ENCODE results near the gene RNF144B. TPM values are rescaled to one million over a fixed set of nuclear protein-coding genes. Genes with fewer than 3 reads are reported as not detected.

RNF144B gene
- total RNA-seq, 1 donor from 2014 or later = 14.7 TPM

DNA sequence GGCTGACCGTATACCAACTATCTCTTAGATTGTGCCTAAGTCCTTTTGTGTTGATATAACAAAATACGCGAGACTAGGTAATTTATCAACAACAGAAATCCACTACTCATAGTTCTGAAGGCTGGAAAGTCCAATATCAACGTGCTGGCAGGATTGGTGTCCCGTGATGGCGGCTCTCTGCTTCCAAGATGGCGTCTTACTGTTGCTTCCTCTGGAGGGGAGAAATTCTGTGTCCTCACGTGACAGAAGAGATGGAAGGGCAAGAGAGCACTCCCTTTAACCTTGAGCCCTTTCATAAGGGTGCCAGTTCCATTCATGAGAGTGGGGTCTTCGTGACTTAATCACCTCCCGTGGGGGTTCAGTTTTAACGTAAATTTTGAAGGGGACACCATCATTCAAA lies 28.1 kb downstream of the RNF144B start:
- Mint-ChIP-seq H3K27me3 (ENCODE audit: unreplicated experiment) (no peaks in the 10 kb centered on the region), H3K9me3 (ENCODE audit: unreplicated experiment) (no peaks in the 10 kb centered on the region), H3K4me3 (ENCODE audit: unreplicated experiment) (no peak overlapping the region), H3K27ac (ENCODE audit: unreplicated experiment) (peak overlapping the region; percentile 81), H3K4me1 (ENCODE audit: unreplicated experiment) (peaks cover 44% of the 10 kb centered on the region), H3K36me3 (ENCODE audit: unreplicated experiment) (peaks cover 3% of the 10 kb centered on the region)
- no peak for DNase-seq (ENCODE audit: extremely low spot score, unreplicated experiment)
- no peak for TF ChIP-seq CTCF (IDR thresholded peaks at IDR 0.05)

DNA sequence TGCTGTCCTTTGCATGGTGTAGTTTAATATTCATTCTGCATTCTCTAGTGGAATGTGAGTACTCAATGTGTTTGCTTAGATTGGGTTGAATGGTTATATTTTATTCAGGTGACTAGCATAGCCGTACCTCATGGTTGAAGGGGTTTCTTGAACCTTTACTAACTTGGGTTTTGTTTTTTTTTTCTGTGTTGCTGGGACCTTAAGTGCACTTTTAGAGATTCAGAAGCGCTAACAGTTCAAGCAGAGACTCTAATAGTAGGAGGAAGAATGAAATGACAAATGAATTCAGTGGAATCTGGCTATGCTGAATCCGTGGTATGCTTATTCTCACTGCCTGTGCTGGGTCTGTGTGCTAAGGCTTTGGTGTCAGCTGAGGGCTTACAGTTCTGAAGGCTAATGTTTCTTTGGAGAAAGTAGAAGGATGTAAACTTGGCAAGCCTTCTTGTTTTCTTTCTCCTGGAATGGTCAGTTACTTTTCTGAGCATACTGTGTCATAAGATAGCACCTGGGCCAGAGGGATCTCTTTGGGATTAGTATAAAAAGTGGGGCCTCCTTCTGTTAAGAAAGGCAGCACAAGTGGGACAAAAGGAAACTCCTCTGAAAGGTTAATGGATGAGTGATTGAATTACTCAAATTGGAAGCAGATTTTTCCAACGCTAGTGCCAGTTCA lies 28.7 kb downstream of the RNF144B start:
- peaks cover 39% of the 10 kb centered on the region for H3K4me1 Mint-ChIP-seq (ENCODE audit: unreplicated experiment)
- TF ChIP-seq CTCF (IDR thresholded peaks at IDR 0.05) = no peak
- DNase-seq (ENCODE audit: extremely low spot score, unreplicated experiment) = no peak
- H3K27ac Mint-ChIP-seq (ENCODE audit: unreplicated experiment) = peak overlapping the region; percentile 81
- H3K4me3 Mint-ChIP-seq (ENCODE audit: unreplicated experiment) = peak overlapping the region; percentile 28
- H3K27me3 Mint-ChIP-seq (ENCODE audit: unreplicated experiment) = no peaks in the 10 kb centered on the region
- no peaks in the 10 kb centered on the region for H3K36me3 Mint-ChIP-seq (ENCODE audit: unreplicated experiment)
- no peaks in the 10 kb centered on the region for H3K9me3 Mint-ChIP-seq (ENCODE audit: unreplicated experiment)

GRCh38 chr6:18416341-18416679 lies 29.2 kb downstream of the RNF144B start:
- Mint-ChIP-seq H3K27me3 (ENCODE audit: unreplicated experiment) (no peaks in the 10 kb centered on the region), H3K4me1 (ENCODE audit: unreplicated experiment) (peaks cover 37% of the 10 kb centered on the region), H3K27ac (ENCODE audit: unreplicated experiment) (peak overlapping the region; percentile 81), H3K4me3 (ENCODE audit: unreplicated experiment) (peak overlapping the region; percentile 28), H3K36me3 (ENCODE audit: unreplicated experiment) (no peaks in the 10 kb centered on the region), H3K9me3 (ENCODE audit: unreplicated experiment) (no peaks in the 10 kb centered on the region)
- DNase-seq (ENCODE audit: extremely low spot score, unreplicated experiment) = no peak
- no peak for TF ChIP-seq CTCF (IDR thresholded peaks at IDR 0.05)

- TF ChIP-seq CTCF (IDR thresholded peaks at IDR 0.05) = no peak
- no peaks in the 10 kb centered on the region for H3K9me3 Mint-ChIP-seq (ENCODE audit: unreplicated experiment)
- no peaks in the 10 kb centered on the region for H3K36me3 Mint-ChIP-seq (ENCODE audit: unreplicated experiment)
- H3K4me3 Mint-ChIP-seq (ENCODE audit: unreplicated experiment) = no peak overlapping the region
- no peaks in the 10 kb centered on the region for H3K27me3 Mint-ChIP-seq (ENCODE audit: unreplicated experiment)
- H3K4me1 Mint-ChIP-seq (ENCODE audit: unreplicated experiment) = peaks cover 14% of the 10 kb centered on the region
- no peak overlapping the region for H3K27ac Mint-ChIP-seq (ENCODE audit: unreplicated experiment)
- no peak for DNase-seq (ENCODE audit: extremely low spot score, unreplicated experiment)
Observed at GRCh38 chr6:18420328-18420727, 33.2 kb downstream of the RNF144B start.

- Mint-ChIP-seq H3K27ac (ENCODE audit: unreplicated experiment) (no peak overlapping the region), H3K4me3 (ENCODE audit: unreplicated experiment) (no peak overlapping the region), H3K36me3 (ENCODE audit: unreplicated experiment) (no peaks in the 10 kb centered on the region), H3K9me3 (ENCODE audit: unreplicated experiment) (no peaks in the 10 kb centered on the region), H3K27me3 (ENCODE audit: unreplicated experiment) (no peaks in the 10 kb centered on the region), H3K4me1 (ENCODE audit: unreplicated experiment) (peaks cover 4% of the 10 kb centered on the region)
- TF ChIP-seq CTCF (IDR thresholded peaks at IDR 0.05) = no peak
- DNase-seq (ENCODE audit: extremely low spot score, unreplicated experiment) = no peak
Observed at GRCh38 chr6:18422136-18422535, 35.0 kb downstream of the RNF144B start.
